Spleen (tissue), 13 donors: Measurements from ENCODE around the gene SLC35E4. TPM values are rescaled to one million over a fixed set of nuclear protein-coding genes. Genes with fewer than 3 reads are reported as not detected.
"Not testable (repeated sequence)": the region's sequence is repeated elsewhere in the genome, so short reads cannot be mapped to it uniquely, and the experiment has no call there.

Source experiments
- DNase-seq: peaks from one replicate; pipeline ENCODE4 v3.0.0-alpha.2; 2020
- H3K27ac ChIP-seq, 8 donors: fragments of 200-600 bp; sonication (generic) in 7 of 8; 1 replicate in 4 of 8; 2 replicates in 4 of 8; pipeline versions ENCODE4 v1.5.0 to v1.8.0; 2016 to 2021; ENCODE audit warnings: inconsistent platforms in 4 of 8, mild to moderate bottlenecking in 4 of 8, moderate library complexity in 1 of 8
- H3K27me3 ChIP-seq, 7 donors: fragments of 200-600 bp; sonication (generic) in 6 of 7; replicated peaks in 1 of 7; 1 replicate in 4 of 7; 2 replicates in 3 of 7; pipeline versions ENCODE4 v1.5.0 to v1.8.0; 2016 to 2021; ENCODE audit warnings: inconsistent platforms in 3 of 7, mild to moderate bottlenecking in 1 of 7
- H3K36me3 ChIP-seq, 6 donors: fragments of 200-600 bp; sonication (generic) in 5 of 6; 1 replicate in 4 of 6; 2 replicates in 2 of 6; pipeline versions ENCODE4 v1.5.0 to v1.8.0; 2016 to 2021; ENCODE audit warnings: inconsistent platforms in 2 of 6
- H3K4me1 ChIP-seq, 6 donors: fragments of 200-600 bp; sonication (generic) in 5 of 6; 1 replicate in 3 of 6; 2 replicates in 3 of 6; pipeline versions ENCODE4 v1.5.0 to v1.8.0; 2016 to 2021; ENCODE audit warnings: inconsistent platforms in 3 of 6
- H3K4me3 ChIP-seq, 8 donors: fragments of 200-600 bp; sonication (generic) in 7 of 8; 1 replicate in 4 of 8; 2 replicates in 4 of 8; pipeline versions ENCODE4 v1.5.0 to v1.8.0; 2016 to 2021; ENCODE audit warnings: inconsistent platforms in 4 of 8, mild to moderate bottlenecking in 4 of 8, moderate library complexity in 2 of 8
- H3K9me3 ChIP-seq, 8 donors: fragments of 200-600 bp; sonication (generic) in 7 of 8; 1 replicate in 4 of 8; 2 replicates in 4 of 8; pipeline versions ENCODE4 v1.5.0 to v1.8.0; 2016 to 2021; ENCODE audit warnings: inconsistent platforms in 4 of 8
- POLR2A ChIP-seq, 3 donors: fragments of 450-650 bp; IDR thresholded peaks; one replicate each; pipeline ENCODE4 v1.5.1; 2017; ENCODE audit warnings: antibody characterized with exemption in 3 of 3, mild to moderate bottlenecking in 1 of 3
- POLR2AphosphoS5 ChIP-seq, 3 donors: sonication (generic); formaldehyde crosslinking; IDR thresholded peaks; one replicate each; pipeline ENCODE4 v1.5.1; 2017; ENCODE audit warnings: antibody characterized with exemption in 3 of 3
- WGBS, 5 donors: extraction: QIAGEN DNeasy Blood & Tissue Kit in 3 of 5; methylation state at CpG; one replicate each; pipeline versions ENCODE4 v1.1.5 to v1.1.7; 2013 to 2018; 5-methylcytosine and 5-hydroxymethylcytosine counted together
- intact Hi-C: fragments of 100-400 bp; cut with DNase I; formaldehyde crosslinking; loops from one replicate; pipeline ENCODE4 v1.15.0; 2023; ENCODE audit warnings: low total_unique reads
- long read RNA-seq, 2 donors: transcript quantifications; one replicate each; lab custom pipeline, GENCODE V29; 2026
- polyA plus RNA-seq, 3 donors: library from polyadenylated mRNA; stranded (reverse); fragments of 200-250 nt; gene quantifications; one replicate each; pipeline ENCODE4 v1.2.1, GENCODE V29; 2013
- total RNA-seq, 7 donors: library from RNA; depleted of rRNA in 3 of 7; stranded (reverse); fragments of >200 nt in 3 of 7; fragmentation: NEBNext Ultra II Directional in 4 of 7; extraction: Animal tissue kit (Norgen Biotek cat#: 25700) in 4 of 7; gene quantifications; one replicate each; pipeline versions ENCODE4 v1.1.0 to v1.2.1, GENCODE V29; 2016 to 2021
- TF ChIP-seq, protein P1 (sequence below), 11 experiments: fragments of 200-600 bp in 7 of 11; fragments of 450-650 bp in 4 of 11; sonication (generic) in 4 of 11; IDR thresholded peaks in 8 of 11; conservative IDR thresholded peaks in 3 of 11; 1 replicate in 7 of 11; 2 replicates in 4 of 11; pipeline versions ENCODE4 v1.4.0 to v1.8.0; 2016 to 2021; ENCODE audit warnings: antibody characterized with exemption in 11 of 11, inconsistent platforms in 4 of 11, mild to moderate bottlenecking in 1 of 11
- donor health status: healthy with polysubstance abuse.
- donor health status: DM: no; HTN: no; CAD: no; lungs with moderate emphysema.
- donor health status: DM: no; HTN: no; CAD: no.
- donor health status: Bipolar disorder and iron deficiency.
- donor health status: healthy.
- donor health status: DM: no; HTN: no; CAD: no.
- donor health status: DM: yes; HTN: yes; CAD: no.

SLC35E4 gene
- 1 to 10 TPM; 2.2 to 6.7 (median 4.7) TPM for total RNA-seq
- 1 to 10 TPM in 1 of 3 donors, under 1 TPM in 2; 0.37 to 1.6 (median 0.94) TPM for polyA plus RNA-seq
- long read RNA-seq, donor 1, partial matches to known transcripts: 0 of 1 reads
- long read RNA-seq, donor 1, other reads (novel, unspliced or antisense): 0 of 1 reads
- long read RNA-seq, donor 2, partial matches to known transcripts: 0 of 2 reads
- long read RNA-seq, donor 2, other reads (novel, unspliced or antisense): 0 of 2 reads

DNA sequence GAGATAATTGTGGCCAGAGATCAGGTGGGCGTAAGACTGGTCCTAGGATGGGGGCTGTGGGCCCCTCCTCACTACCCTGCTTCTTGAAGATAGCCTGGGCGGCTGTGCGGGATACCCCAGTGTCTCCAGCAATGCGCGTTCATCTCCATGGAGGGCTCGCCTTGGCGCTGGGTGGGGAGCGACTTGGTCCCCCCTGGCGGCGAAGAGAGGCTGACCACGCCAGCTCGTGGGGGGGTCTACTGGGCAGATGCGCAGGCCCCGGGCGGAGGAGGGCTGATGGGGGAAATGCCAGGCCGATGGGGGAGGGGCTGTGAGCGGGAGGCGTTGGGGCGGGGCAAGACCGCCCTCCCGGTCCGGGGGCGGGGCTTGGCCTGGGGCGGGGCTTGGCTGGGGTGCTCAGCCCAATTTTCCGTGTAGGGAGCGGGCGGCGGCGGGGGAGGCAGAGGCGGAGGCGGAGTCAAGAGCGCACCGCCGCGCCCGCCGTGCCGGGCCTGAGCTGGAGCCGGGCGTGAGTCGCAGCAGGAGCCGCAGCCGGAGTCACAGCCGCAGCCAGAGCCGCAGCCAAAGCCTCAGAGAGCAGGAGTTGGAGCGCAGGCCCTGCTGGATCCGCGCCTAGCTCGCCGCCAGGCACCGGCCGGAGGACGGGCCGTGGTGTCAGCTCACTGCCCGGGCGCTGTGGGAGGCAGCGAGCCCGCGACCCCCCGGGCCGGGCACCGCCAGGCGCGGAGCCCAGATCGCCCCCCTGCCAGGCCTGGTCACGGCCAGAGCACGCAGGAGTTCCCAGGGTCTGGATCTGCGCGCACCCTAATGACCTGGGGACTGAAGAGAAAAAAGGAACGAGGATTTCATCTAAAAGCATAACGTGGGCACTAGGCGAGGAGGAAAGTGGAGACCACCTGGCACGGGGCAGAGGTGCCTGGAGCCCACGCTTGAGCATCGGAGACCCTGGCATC lies at the start of gene SLC35E4:
Gene SLC35E4 (plus strand): TSS at position 509 of the 953 bp plus-strand sequence. CDS start 670 bp downstream, outside the sequence.
- Histone ChIP-seq H3K27me3 (no peaks in the 10 kb centered on the region), H3K36me3 (no peaks in the 10 kb centered on the region), H3K4me3 (peak within 1 kb of the TSS; percentile 54 to 70 (median 64)), H3K9me3 (peaks cover 0 to 5% (median 0%) of the 10 kb centered on the region in 8 donors), H3K27ac (peak within 1 kb of the TSS; percentile 86 to 95 (median 90)), H3K4me1 (peaks cover 21 to 42% (median 33%) of the 10 kb centered on the region in 6 donors)
- TF ChIP-seq POLR2A (IDR thresholded peaks at IDR 0.05): peak in 1 of 3 donors; percentile 28
- TF ChIP-seq, protein P1, sequence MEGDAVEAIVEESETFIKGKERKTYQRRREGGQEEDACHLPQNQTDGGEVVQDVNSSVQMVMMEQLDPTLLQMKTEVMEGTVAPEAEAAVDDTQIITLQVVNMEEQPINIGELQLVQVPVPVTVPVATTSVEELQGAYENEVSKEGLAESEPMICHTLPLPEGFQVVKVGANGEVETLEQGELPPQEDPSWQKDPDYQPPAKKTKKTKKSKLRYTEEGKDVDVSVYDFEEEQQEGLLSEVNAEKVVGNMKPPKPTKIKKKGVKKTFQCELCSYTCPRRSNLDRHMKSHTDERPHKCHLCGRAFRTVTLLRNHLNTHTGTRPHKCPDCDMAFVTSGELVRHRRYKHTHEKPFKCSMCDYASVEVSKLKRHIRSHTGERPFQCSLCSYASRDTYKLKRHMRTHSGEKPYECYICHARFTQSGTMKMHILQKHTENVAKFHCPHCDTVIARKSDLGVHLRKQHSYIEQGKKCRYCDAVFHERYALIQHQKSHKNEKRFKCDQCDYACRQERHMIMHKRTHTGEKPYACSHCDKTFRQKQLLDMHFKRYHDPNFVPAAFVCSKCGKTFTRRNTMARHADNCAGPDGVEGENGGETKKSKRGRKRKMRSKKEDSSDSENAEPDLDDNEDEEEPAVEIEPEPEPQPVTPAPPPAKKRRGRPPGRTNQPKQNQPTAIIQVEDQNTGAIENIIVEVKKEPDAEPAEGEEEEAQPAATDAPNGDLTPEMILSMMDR (IDR thresholded peaks at IDR 0.05 in 8 of 11, conservative IDR thresholded peaks at IDR 0.05 in 3 of 11): peak in 9 of 11 experiments; percentile 11 to 53 (median 28)
- TF ChIP-seq POLR2AphosphoS5 (IDR thresholded peaks at IDR 0.05): peak; percentile 63 to 85 (median 82)
- DNase-seq: peak; percentile 97
- intact Hi-C loops: loop anchor here (2.0 kb wide), 2 partner anchors 119 to 285 kb away; no protein-coding TSS in a partner anchor
- WGBS, 5 donors: 1 to 2% (median 2%) methylated on average over 41 to 75 of the region's 75 CpGs

GRCh38 chr22:30586414-30586813 lies 49.2 kb upstream of the SLC35E4 start:
- Histone ChIP-seq H3K4me1 (peaks cover 14 to 26% (median 18%) of the 10 kb centered on the region in 6 donors), H3K27me3 (no peaks in the 10 kb centered on the region), H3K36me3 (peaks cover 17 to 84% (median 82%) of the 10 kb centered on the region in 6 donors), H3K9me3 (no peaks in the 10 kb centered on the region), H3K4me3 (no peak overlapping the region), H3K27ac (no peak overlapping the region)
- intact Hi-C loops: no loop called here
- DNase-seq: no peak
- TF ChIP-seq POLR2AphosphoS5 (IDR thresholded peaks at IDR 0.05): no peak
- 93 to 99% (median 95%) methylated on average over 8 of the region's 8 CpGs for WGBS, 5 donors

- Histone ChIP-seq H3K4me1 (peaks cover 19 to 34% (median 25%) of the 10 kb centered on the region in 6 donors), H3K27me3 (peaks cover 0 to 5% (median 0%) of the 10 kb centered on the region in 7 donors), H3K9me3 (no peaks in the 10 kb centered on the region), H3K36me3 (peaks cover 7 to 36% (median 34%) of the 10 kb centered on the region in 6 donors), H3K27ac (peak overlapping the region in 7 of 8 donors; percentile 58 to 91 (median 89)), H3K4me3 (peak overlapping the region; percentile 77 to 99 (median 93))
- intact Hi-C loops: no loop called here
- TF ChIP-seq POLR2A (IDR thresholded peaks at IDR 0.05) (no peak), POLR2AphosphoS5 (IDR thresholded peaks at IDR 0.05) (no peak)
- TF ChIP-seq, protein P1 (IDR thresholded peaks at IDR 0.05 in 8 of 11, conservative IDR thresholded peaks at IDR 0.05 in 3 of 11): no peak
- no peak for DNase-seq
- 5 to 9% (median 6%) methylated on average over 14 of the region's 14 CpGs for WGBS, 5 donors
Observed at GRCh38 chr22:30591191-30591587, 44.4 kb upstream of the SLC35E4 start.

DNA sequence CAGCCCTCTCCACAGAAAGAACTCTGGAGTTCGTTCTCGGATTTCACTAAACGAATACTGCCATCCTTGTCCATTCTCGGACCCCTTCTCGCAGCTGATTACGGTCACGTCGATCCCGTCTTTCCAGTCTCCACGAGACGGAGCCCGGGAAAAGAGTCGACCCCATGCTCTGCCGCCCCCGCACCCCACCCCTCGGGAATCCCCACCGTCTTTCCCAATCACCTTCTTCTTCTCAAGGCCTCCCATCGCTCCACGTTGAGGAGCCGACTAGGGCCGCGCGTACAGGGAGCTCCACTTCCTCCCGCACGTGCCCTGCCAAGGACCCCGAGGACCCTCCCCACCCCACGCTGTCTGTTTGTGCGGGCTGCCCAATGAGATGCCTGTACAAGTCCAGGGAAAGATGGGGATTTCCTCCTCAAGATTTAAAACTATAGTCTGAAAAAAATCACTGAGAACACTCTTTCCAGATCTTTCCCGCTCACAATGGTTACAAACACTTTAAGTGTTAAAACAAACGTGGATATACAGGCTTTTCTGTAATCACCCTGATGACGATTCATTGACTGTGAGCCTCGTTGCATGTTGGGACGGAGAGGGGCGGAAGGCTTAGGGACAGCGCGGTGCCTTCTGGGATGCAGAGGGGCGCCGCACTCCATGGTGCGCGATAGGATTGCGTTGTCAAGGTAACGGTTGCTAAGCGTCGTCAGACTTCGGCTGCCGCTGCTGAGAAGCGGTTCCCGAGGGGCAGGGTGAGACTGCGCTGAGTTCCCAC lies 43.8 kb upstream of the SLC35E4 start, which contains the start of gene PES1:
Gene PES1 (minus strand): TSS at position 323 of the 772 bp plus-strand sequence. CDS start 77 bp downstream, at position 246.
- H3K9me3 ChIP-seq: no peaks in the 10 kb centered on the region
- peak; percentile 97 for DNase-seq
- peak; percentile 87 to 88 (median 88) for TF ChIP-seq POLR2AphosphoS5 (IDR thresholded peaks at IDR 0.05)
- TF ChIP-seq, protein P1 (IDR thresholded peaks at IDR 0.05 in 8 of 11, conservative IDR thresholded peaks at IDR 0.05 in 3 of 11): peak in 1 of 11 experiments; percentile 18
- TF ChIP-seq POLR2A (IDR thresholded peaks at IDR 0.05): no peak
- peaks cover 0 to 5% (median 0%) of the 10 kb centered on the region in 7 donors for H3K27me3 ChIP-seq
- WGBS, 5 donors: 0 to 1% (median 0%) methylated on average over 43 to 49 of the region's 49 CpGs
- H3K4me1 ChIP-seq: peaks cover 19 to 34% (median 25%) of the 10 kb centered on the region in 6 donors
- peak within 1 kb of the TSS; percentile 77 to 99 (median 93) for H3K4me3 ChIP-seq
- intact Hi-C loops: no loop called here
- peak within 1 kb of the TSS; percentile 55 to 91 (median 87) for H3K27ac ChIP-seq
- H3K36me3 ChIP-seq: peaks cover 3 to 30% (median 28%) of the 10 kb centered on the region in 6 donors

GRCh38 chr22:30592360-30592713 lies 43.2 kb upstream of the SLC35E4 start:
- peak overlapping the region in 6 of 8 donors; percentile 91 to 99 (median 94) for H3K4me3 ChIP-seq

More at GRCh38 chr22:30592360-30592713, 43.2 kb upstream of the SLC35E4 start:
- H3K27me3 ChIP-seq, H3K9me3 ChIP-seq, intact Hi-C loops, DNase-seq: not testable (repeated sequence)
- H3K4me1 ChIP-seq: peaks cover 19 to 34% (median 25%) of the 10 kb centered on the region in 6 donors
- peaks cover 3 to 25% (median 23%) of the 10 kb centered on the region in 6 donors for H3K36me3 ChIP-seq
- H3K27ac ChIP-seq: peak overlapping the region in 4 of 8 donors; percentile 85 to 91 (median 90)
- 35 to 45% (median 36%) methylated on average over 18 of the region's 18 CpGs for WGBS, 5 donors
